Testis (tissue), 2 donors: ENCODE data around the gene LY6G6C.

Experiments used
- CTCF ChIP-seq, 3 experiments: fragments of 450-650 bp in 2 of 3; fragments of 200-600 bp in 1 of 3; sonication (generic) in 1 of 3; IDR thresholded peaks; one replicate each; pipeline ENCODE4 v1.5.1; 2016 to 2019; ENCODE audit warnings: antibody characterized with exemption in 3 of 3, mild to moderate bottlenecking in 2 of 3, moderate library complexity in 1 of 3
- POLR2A ChIP-seq: fragments of 450-650 bp; IDR thresholded peaks from one replicate; pipeline ENCODE4 v1.6.1; 2017; ENCODE audit warnings: antibody characterized with exemption, mild to moderate bottlenecking, moderate library complexity

DNA sequence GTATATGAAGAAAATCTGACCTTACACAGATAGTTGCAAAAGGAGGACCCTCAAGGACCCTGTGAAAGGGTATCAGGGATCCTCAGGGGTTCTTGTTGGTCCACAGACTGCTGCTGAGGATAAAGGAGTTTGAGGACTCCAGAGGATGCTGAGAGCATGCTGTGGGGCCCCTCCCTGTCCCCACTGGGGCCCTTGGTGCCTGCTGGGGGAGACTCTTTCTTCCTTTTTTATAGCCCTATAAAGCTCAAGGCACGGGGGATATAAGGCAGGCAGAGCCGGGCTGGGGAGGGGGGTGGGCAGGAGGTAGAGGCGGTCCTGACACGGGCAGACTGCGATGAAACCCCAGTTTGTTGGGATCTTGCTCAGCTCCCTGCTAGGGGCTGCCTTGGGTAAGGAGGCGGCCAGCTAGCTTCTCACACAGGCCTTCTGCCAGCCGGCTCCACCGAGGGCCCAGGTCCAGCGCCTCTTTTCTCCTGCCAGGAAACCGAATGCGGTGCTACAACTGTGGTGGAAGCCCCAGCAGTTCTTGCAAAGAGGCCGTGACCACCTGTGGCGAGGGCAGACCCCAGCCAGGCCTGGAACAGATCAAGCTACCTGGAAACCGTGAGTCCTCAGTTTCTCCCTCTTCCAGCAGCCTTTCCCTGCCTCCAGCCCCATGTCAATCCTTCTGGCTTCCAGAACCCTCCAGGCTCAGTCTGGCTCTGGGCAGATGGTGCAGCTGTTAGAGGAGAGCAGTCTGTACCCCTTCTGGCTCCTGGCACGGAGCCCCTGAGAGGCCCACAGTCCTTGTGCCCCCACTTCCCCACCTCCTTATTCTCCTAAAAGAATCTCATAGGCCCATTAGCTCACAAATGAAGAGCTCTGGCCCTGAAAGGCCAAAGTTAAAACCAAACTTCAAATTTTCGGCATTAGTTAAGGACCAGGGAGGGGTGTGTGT is 6.3 kb downstream of the LY6G6C start, which contains the start of gene LY6G6D:
- TF ChIP-seq CTCF (IDR thresholded peaks at IDR 0.05) (no peak), POLR2A (no peak)
